GM12873 (cell line): ENCODE results near the gene UPP2.

Experiments
- TF ChIP-seq, protein P1 (sequence below): IDR thresholded peaks from 2 replicates; pipeline ENCODE4 v1.5.1; 2012; ENCODE audit warnings: low read depth, mild to moderate bottlenecking, moderate library complexity, low read length, control low read depth; ENCODE audit not compliant: insufficient read depth; ENCODE audit errors: missing control alignments

Gene UPP2

DNA sequence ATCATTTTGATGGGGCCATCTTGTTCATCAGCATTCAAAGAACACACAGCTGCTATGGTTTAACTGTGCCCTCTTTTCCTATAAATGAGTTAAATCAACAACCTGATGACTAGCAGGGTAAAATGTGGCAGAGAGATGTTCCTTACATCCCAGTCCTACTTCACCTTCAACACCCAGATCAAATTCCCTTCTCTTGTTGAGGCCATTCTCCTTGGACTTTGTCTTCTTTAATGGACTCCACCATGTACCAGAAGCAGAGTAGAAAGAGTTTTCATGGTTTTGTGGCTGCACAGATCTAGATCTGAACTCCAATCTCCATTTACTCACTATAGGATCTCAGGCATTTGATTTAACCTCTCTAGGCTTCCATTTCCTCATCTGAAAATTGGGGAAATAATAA, 6.4 kb upstream of the UPP2 start:
- TF ChIP-seq, protein P1, sequence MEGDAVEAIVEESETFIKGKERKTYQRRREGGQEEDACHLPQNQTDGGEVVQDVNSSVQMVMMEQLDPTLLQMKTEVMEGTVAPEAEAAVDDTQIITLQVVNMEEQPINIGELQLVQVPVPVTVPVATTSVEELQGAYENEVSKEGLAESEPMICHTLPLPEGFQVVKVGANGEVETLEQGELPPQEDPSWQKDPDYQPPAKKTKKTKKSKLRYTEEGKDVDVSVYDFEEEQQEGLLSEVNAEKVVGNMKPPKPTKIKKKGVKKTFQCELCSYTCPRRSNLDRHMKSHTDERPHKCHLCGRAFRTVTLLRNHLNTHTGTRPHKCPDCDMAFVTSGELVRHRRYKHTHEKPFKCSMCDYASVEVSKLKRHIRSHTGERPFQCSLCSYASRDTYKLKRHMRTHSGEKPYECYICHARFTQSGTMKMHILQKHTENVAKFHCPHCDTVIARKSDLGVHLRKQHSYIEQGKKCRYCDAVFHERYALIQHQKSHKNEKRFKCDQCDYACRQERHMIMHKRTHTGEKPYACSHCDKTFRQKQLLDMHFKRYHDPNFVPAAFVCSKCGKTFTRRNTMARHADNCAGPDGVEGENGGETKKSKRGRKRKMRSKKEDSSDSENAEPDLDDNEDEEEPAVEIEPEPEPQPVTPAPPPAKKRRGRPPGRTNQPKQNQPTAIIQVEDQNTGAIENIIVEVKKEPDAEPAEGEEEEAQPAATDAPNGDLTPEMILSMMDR: no peak

- TF ChIP-seq, protein P1: no peak
Measured at GRCh38 chr2:158095912-158096311, 5.8 kb upstream of the UPP2 start.

GRCh38 chr2:158097481-158097880, 4.2 kb upstream of the UPP2 start:
- TF ChIP-seq, protein P1: no peak

DNA sequence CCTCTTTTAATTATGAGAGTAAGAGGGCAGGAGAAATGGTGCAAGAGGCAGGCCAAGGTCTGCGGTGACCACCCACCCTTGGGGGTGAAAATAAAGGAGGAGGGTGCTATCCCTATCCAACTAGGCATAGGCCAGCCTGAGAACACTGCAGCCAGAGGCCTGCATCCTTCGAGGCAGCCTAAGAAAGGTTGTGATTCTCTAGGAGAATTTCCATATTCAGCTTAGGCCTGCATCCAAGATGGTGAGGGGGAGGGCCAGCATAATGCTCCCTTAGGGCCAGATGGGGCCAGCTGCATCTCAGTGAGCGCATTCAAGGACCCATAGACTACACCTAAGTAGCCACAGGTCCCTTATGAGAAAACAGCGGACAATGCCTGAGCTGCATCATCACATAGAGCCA, 3.5 kb upstream of the UPP2 start:
- TF ChIP-seq, protein P1: no peak

GRCh38 chr2:158099716-158100115, 2.0 kb upstream of the UPP2 start:
- TF ChIP-seq, protein P1: no peak

GRCh38 chr2:158100411-158100810, 1.3 kb upstream of the UPP2 start:
- TF ChIP-seq, protein P1: no peak

- TF ChIP-seq, protein P1: no peak
Measured at GRCh38 chr2:158102446-158102845, 770 bp downstream of the UPP2 start.
